ENCODE measurements around the gene PLCH2.

GRCh38 chr1:2506901-2507565 is 30.9 kb downstream of the PLCH2 start:
- TF ChIP-seq TAF1 (conservative IDR thresholded peaks at IDR 0.05) = no peak
- TF ChIP-seq CTCF (IDR thresholded peaks at IDR 0.05; ENCODE audit: low read depth, low read length, missing input control) = no peak
- no peak for TF ChIP-seq EGR1 (IDR thresholded peaks at IDR 0.05; ENCODE audit: low read depth in 2 of 2)
- peak in 1 of 2 donors; percentile 34 for TF ChIP-seq RXRA (IDR thresholded peaks at IDR 0.05)
- TF ChIP-seq RAD21 (IDR thresholded peaks at IDR 0.05) = no peak
- no peak for TF ChIP-seq YY1 (IDR thresholded peaks at IDR 0.05)
- TF ChIP-seq ATF3 (IDR thresholded peaks at IDR 0.05) = no peak
- TF ChIP-seq REST (IDR thresholded peaks at IDR 0.05) = no peak
- no peak for TF ChIP-seq GABPA (IDR thresholded peaks at IDR 0.05 in 1 of 2, conservative IDR thresholded peaks at IDR 0.05 in 1 of 2)
- no peak for TF ChIP-seq FOXA1 (IDR thresholded peaks at IDR 0.05)
- TF ChIP-seq JUND (IDR thresholded peaks at IDR 0.05) = no peak
- TF ChIP-seq HNF4G (IDR thresholded peaks at IDR 0.05) = no peak
- TF ChIP-seq ZBTB33 (IDR thresholded peaks at IDR 0.05) = no peak
- no peak for TF ChIP-seq SP1 (IDR thresholded peaks at IDR 0.05)

All from liver (tissue), 3 donors.